Pancreas (tissue), 10 donors: Measurements from ENCODE around the gene PPM1F. TPM values are rescaled to one million over a fixed set of nuclear protein-coding genes. Genes with fewer than 3 reads are reported as not detected.

ENCODE experiments used
- ATAC-seq, 4 donors: fragments of 200-7000 bp; cut with Tn5 transposase; one replicate each; pipeline versions ENCODE4 v1.8.0 to v1.9.1; 2020; ENCODE audit warnings: mild to moderate bottlenecking in 4 of 4, moderate library complexity in 4 of 4
- DNase-seq, 6 donors: peaks; one replicate each; pipeline ENCODE4 v3.0.0-alpha.2; 2020
- FAIRE-seq: peaks from 2 replicates; lab custom pipeline; 2012; peaks lifted over from hg19 to GRCh38; lab: Jason Lieb, UNC
- H3K27ac ChIP-seq, 4 donors: fragments of 200-600 bp; sonication (generic); 1 replicate in 3 of 4; 2 replicates in 1 of 4; pipeline versions ENCODE4 v1.5.0 to v1.8.0; 2020
- H3K27me3 ChIP-seq, 4 donors: fragments of 200-600 bp; one replicate each; pipeline ENCODE4 v1.8.0; 2021
- H3K36me3 ChIP-seq, 3 donors: fragments of 200-600 bp; sonication (generic) in 1 of 3; one replicate each; pipeline versions ENCODE4 v1.5.0 to v1.8.0; 2020 to 2021
- H3K4me1 ChIP-seq, 3 donors: fragments of 200-600 bp; one replicate each; pipeline ENCODE4 v1.8.0; 2021
- H3K4me3 ChIP-seq, 4 donors: fragments of 200-600 bp; sonication (generic) in 2 of 4; one replicate each; pipeline versions ENCODE4 v1.5.0 to v1.8.0; 2020 to 2021
- H3K9me3 ChIP-seq, 4 donors: fragments of 200-600 bp; one replicate each; pipeline ENCODE4 v1.8.0; 2021
- CTCF ChIP-seq, 4 donors: fragments of 200-600 bp; sonication (generic) in 3 of 4; IDR thresholded peaks; one replicate each; pipeline versions ENCODE4 v1.5.0 to v1.8.0; 2021; ENCODE audit warnings: antibody characterized with exemption in 4 of 4
- WGBS, 2 donors: extraction: QIAGEN DNeasy Blood & Tissue Kit; methylation state at CpG; one replicate each; pipeline ENCODE4 v1.1.7; 2013; 5-methylcytosine and 5-hydroxymethylcytosine counted together
- intact Hi-C, 3 donors: fragments of 100-400 bp; cut with DNase I; formaldehyde crosslinking; loops; one replicate each; pipeline versions ENCODE4 v1.11.1 to v1.14.2; 2022
- polyA plus RNA-seq, 2 donors: library from polyadenylated mRNA; stranded (reverse); fragments of 200-250 nt; gene quantifications; one replicate each; pipeline ENCODE4 v1.2.3, GENCODE V29; 2013
- total RNA-seq, 6 donors: library from RNA; stranded (reverse); fragmentation: NEBNext Ultra II Directional in 4 of 6; extraction: Animal tissue kit (Norgen Biotek cat#: 25700) in 4 of 6; gene quantifications; one replicate each; pipeline versions ENCODE4 v1.2.1 to v1.2.4, GENCODE V29; 2021 to 2023
- donor health status: healthy with polysubstance abuse.
- donor health status: DM: no; HTN: no; CAD: no; lungs with moderate emphysema.
- donor health status: DM: no; HTN: no; CAD: no.
- donor health status: control.
- donor health status: control.
- donor health status: Bipolar disorder and iron deficiency.
- donor health status: DM: yes; HTN: yes; CAD: no.
- donor health status: DM: no; HTN: no; CAD: no.
- donor health status: DM: no; HTN: no; CAD: no.
- donor health status: DM: yes; HTN: yes; CAD: no.

The PPM1F gene
- total and polyA plus RNA-seq, 8 donors, result 9.2 to 16.0 (median 10.2) TPM

- WGBS, 2 donors, result 0 to 1% methylated on average over 53 to 54 of the region's 54 CpGs
- FAIRE-seq, result no peak
- ATAC-seq, result peak; percentile 96 to 98 (median 98)
- peaks cover 4 to 10% (median 6%) of the 10 kb centered on the region in 3 donors for H3K4me1 ChIP-seq
- H3K9me3 ChIP-seq, result no peaks in the 10 kb centered on the region
- intact Hi-C loops, result no loop called here
- no peaks in the 10 kb centered on the region for H3K27me3 ChIP-seq
- peak within 1 kb of the TSS; percentile 60 to 99 (median 94) for H3K4me3 ChIP-seq
- TF ChIP-seq CTCF (IDR thresholded peaks at IDR 0.05), result no peak
- peak; percentile 71 to 95 (median 82) for DNase-seq
- peak within 1 kb of the TSS; percentile 30 to 46 (median 40) for H3K27ac ChIP-seq
- no peaks in the 10 kb centered on the region for H3K36me3 ChIP-seq
These were observed 29.8 kb upstream of the PPM1F start, which contains the start of gene TOP3B for GRCh38 chr22:21982338-21982965. TOP3B (minus strand) TSS chr22:21982787; CDS start chr22:21975709, 7,078 bp downstream.

- no peak for DNase-seq
- no peaks in the 10 kb centered on the region for H3K36me3 ChIP-seq
- no peak for TF ChIP-seq CTCF (IDR thresholded peaks at IDR 0.05)
- intact Hi-C loops, result no loop called here
- peak overlapping the region; percentile 60 to 99 (median 94) for H3K4me3 ChIP-seq
- 2 to 8% methylated on average over 2 of the region's 2 CpGs for WGBS, 2 donors
- H3K27ac ChIP-seq, result no peak overlapping the region
- no peaks in the 10 kb centered on the region for H3K27me3 ChIP-seq
- peaks cover 4 to 10% (median 6%) of the 10 kb centered on the region in 3 donors for H3K4me1 ChIP-seq
- no peaks in the 10 kb centered on the region for H3K9me3 ChIP-seq
- FAIRE-seq, result no peak
- peak in 3 of 4 donors; percentile 11 to 16 (median 15) for ATAC-seq
These were observed 29.2 kb upstream of the PPM1F start for GRCh38 chr22:21981874-21982273.

- intact Hi-C loops, result no loop called here
- WGBS, 2 donors, result 65 to 67% methylated on average over 7 of the region's 7 CpGs
- no peak for FAIRE-seq
- H3K4me3 ChIP-seq, result no peak overlapping the region
- H3K9me3 ChIP-seq, result no peaks in the 10 kb centered on the region
- H3K27ac ChIP-seq, result no peak overlapping the region
- no peak for ATAC-seq
- peaks cover 4 to 10% (median 6%) of the 10 kb centered on the region in 3 donors for H3K4me1 ChIP-seq
- TF ChIP-seq CTCF (IDR thresholded peaks at IDR 0.05), result no peak
- no peak for DNase-seq
- H3K36me3 ChIP-seq, result no peaks in the 10 kb centered on the region
- H3K27me3 ChIP-seq, result no peaks in the 10 kb centered on the region
These were observed 27.9 kb upstream of the PPM1F start for GRCh38 chr22:21980547-21980946.

DNA sequence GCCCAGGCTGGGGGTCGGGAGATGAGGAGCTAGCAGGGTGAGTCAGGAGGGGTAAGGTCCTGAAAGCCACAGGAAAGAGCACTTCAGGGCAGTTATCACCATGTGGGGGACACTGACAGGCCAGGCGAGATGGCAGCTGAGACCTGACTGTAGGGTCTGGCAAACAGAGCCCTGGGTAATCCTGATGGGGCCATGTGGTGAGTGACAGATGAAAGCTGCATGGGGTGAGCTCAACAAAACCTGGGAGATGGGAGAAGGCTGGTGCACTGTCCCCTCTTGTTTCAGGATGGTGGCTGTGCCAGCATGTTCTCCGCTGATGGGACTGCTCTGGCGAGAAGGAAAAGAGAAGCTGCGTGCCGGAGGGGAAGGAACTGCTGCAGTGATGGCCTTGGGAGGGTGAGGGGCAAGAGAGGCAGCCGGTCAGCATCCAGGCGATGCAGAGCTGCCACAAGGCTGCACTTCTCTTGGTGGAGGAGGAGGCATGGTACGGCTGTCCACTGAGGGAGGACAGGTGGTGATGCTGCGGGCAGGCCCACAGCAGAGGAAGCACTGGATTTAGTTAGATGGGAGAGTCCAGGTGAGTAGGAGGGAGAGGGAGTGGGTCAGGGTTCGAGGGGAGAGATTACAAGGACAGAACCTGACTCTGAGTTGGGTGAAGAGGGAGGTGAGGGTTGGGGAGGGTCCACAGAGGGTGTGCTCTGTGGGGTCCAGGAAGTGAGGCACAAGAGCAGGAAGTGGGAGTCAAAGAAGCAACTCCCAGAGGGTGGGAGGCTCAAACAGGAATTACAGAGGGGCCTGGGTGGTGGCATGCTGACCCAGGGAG, 26.1 kb upstream of the PPM1F start:
- WGBS, 2 donors, result 72 to 84% methylated on average over 11 of the region's 11 CpGs
- no peak for FAIRE-seq

More for the DNA sequence above, 26.1 kb upstream of the PPM1F start:
- Histone ChIP-seq H3K27me3 (no peaks in the 10 kb centered on the region), H3K27ac (no peak overlapping the region), H3K4me1 (peaks cover 4 to 10% (median 6%) of the 10 kb centered on the region in 3 donors), H3K4me3 (no peak overlapping the region), H3K9me3 (no peaks in the 10 kb centered on the region), H3K36me3 (peaks cover 0 to 12% (median 6%) of the 10 kb centered on the region in 3 donors)
- intact Hi-C loops, result no loop called here
- ATAC-seq (no peak), DNase-seq (peak in 1 of 6 donors; percentile 30)
- no peak for TF ChIP-seq CTCF (IDR thresholded peaks at IDR 0.05)
